H1 (cell line): Measurements from ENCODE around the gene ARHGAP15. TPM values are rescaled to one million over a fixed set of nuclear protein-coding genes. Genes with fewer than 3 reads are reported as not detected.

ENCODE experiments used
- RXRA ChIP-seq: IDR thresholded peaks from 2 replicates; pipeline ENCODE4 v1.6.1; 2011; ENCODE audit warnings: low read depth, mild to moderate bottlenecking, low read length, moderate library complexity; ENCODE audit not compliant: insufficient read depth
- polyA plus RNA-seq, 7 experiments: library from polyadenylated mRNA; depleted of rRNA in 3 of 7; stranded (reverse) in 5 of 7; unstranded in 2 of 7; fragments of >200 nt in 5 of 7; fragments of 200-250 nt in 2 of 7; gene quantifications; 1 replicate in 5 of 7; 2 replicates in 1 of 7; 4 replicates in 1 of 7; pipeline versions ENCODE4 v1.2.1 to v1.2.3, GENCODE V29; 2011 to 2013; ENCODE audit warnings: missing spikeins in 2 of 7, mixed read lengths in 2 of 7
- total RNA-seq: library from RNA; stranded (reverse); fragmentation: NEBNext Ultra II Directional; extraction: Animal tissue kit (Norgen Biotek cat#: 25700); gene quantifications from 2 replicates; pipeline ENCODE4 v1.2.1, GENCODE V29; 2021

Gene ARHGAP15
- total and polyA plus RNA-seq, 2 of the 8 experiments (the other 6 are each of a cell fraction or from before 2014, with no cell fraction given): not detected

GRCh38 chr2:143611336-143611735 lies 482.1 kb downstream of the ARHGAP15 start (continued):
- no peak for TF ChIP-seq RXRA
